ENCODE measurements around the gene CNDP2.

CNDP2 gene
- 82.5 to 98.0 reads per million in 2 donors for total RNA-seq

GRCh38 chr18:74495581-74496507 lies at the start of gene CNDP2:
TSS of gene CNDP2 (plus strand) at chr18:74496363. CDS start at chr18:74499974, 3,611 bp downstream.
- DNase-seq: peak; percentile 97

- DNase-seq: peak; percentile 6
Observed at GRCh38 chr18:74446631-74447403, 49.3 kb upstream of the CNDP2 start.

GRCh38 chr18:74447404-74448152 lies 48.6 kb upstream of the CNDP2 start:
- DNase-seq: no peak

- no peak for DNase-seq
Observed at GRCh38 chr18:74450626-74451025, 45.5 kb upstream of the CNDP2 start.

GRCh38 chr18:74451148-74451547 lies 45.0 kb upstream of the CNDP2 start:
- no peak for DNase-seq

- DNase-seq: no peak
Observed at GRCh38 chr18:74453016-74453566, 43.1 kb upstream of the CNDP2 start.

- DNase-seq: no peak
Observed at GRCh38 chr18:74453642-74454198, 42.4 kb upstream of the CNDP2 start.

- no peak for DNase-seq
Observed at GRCh38 chr18:74454279-74454751, 41.8 kb upstream of the CNDP2 start.

GRCh38 chr18:74455386-74455785 lies 40.8 kb upstream of the CNDP2 start:
- no peak for DNase-seq

GRCh38 chr18:74456017-74456348 lies 40.2 kb upstream of the CNDP2 start:
- no peak for DNase-seq

- DNase-seq: no peak
Observed at GRCh38 chr18:74456349-74457042, 39.7 kb upstream of the CNDP2 start.

- no peak for DNase-seq
Observed at GRCh38 chr18:74457043-74457724, 39.0 kb upstream of the CNDP2 start, which contains the start of gene DIPK1C. TSS of gene DIPK1C (minus strand) at chr18:74457308. CDS start at chr18:74457259, 49 bp downstream.

GRCh38 chr18:74457725-74458421 lies 38.3 kb upstream of the CNDP2 start:
- DNase-seq: no peak

GRCh38 chr18:74459889-74460288 lies 36.3 kb upstream of the CNDP2 start:
- DNase-seq: no peak

- no peak for DNase-seq
Observed at GRCh38 chr18:74460825-74461224, 35.3 kb upstream of the CNDP2 start.

- no peak for DNase-seq
Observed at GRCh38 chr18:74463254-74463653, 32.9 kb upstream of the CNDP2 start.

- DNase-seq: no peak
Observed at GRCh38 chr18:74463983-74464382, 32.2 kb upstream of the CNDP2 start.

GRCh38 chr18:74465775-74466174 lies 30.4 kb upstream of the CNDP2 start:
- no peak for DNase-seq

GRCh38 chr18:74468547-74469061 lies 27.6 kb upstream of the CNDP2 start:
- no peak for DNase-seq

- no peak for DNase-seq
Observed at GRCh38 chr18:74472312-74472711, 23.9 kb upstream of the CNDP2 start.

Measured in activated gamma-delta T cell (primary cell).